WTC11 (cell line): Measurements from ENCODE around the gene DNAAF1. TPM values are rescaled to one million over a fixed set of nuclear protein-coding genes. Genes with fewer than 3 reads are reported as not detected.
A peak's percentile ranks its signal among the peaks of the same experiment; 100 is the strongest.

Experiments
- ATAC-seq: fragments of 200-7000 bp; cut with Tn5 transposase; 2 replicates; pipeline ENCODE4 v1.10.0; 2021; ENCODE audit warnings: mild to moderate bottlenecking, moderate library complexity
- CTCF ChIA-PET: fragments of 300-600 bp; sonication (Branson Sonifier 250); formaldehyde crosslinking; loops from one replicate; lab custom pipeline; 2021; ENCODE audit warnings: antibody characterized with exemption; lab: Charles Lee
- POLR2A ChIA-PET: fragments of 350-600 bp; sonication (Branson Sonifier 250); formaldehyde crosslinking; loops from one replicate; lab custom pipeline; 2021; ENCODE audit warnings: antibody characterized with exemption; lab: Charles Lee
- DNase-seq: peaks from one replicate; pipeline ENCODE4 v3.0.0; 2021; ENCODE audit warnings: low spot score
- H3K27ac Mint-ChIP-seq: 2 replicates; pipeline ENCODE4 v1.8.0; 2021; ENCODE audit warnings: mixed read lengths
- H3K27me3 Mint-ChIP-seq: 2 replicates; pipeline ENCODE4 v1.8.0; 2021; ENCODE audit warnings: low read depth, mild to moderate bottlenecking, moderate library complexity, mixed read lengths
- H3K36me3 Mint-ChIP-seq: 2 replicates; pipeline ENCODE4 v1.8.0; 2021; ENCODE audit warnings: mixed read lengths
- H3K4me1 Mint-ChIP-seq: 2 replicates; pipeline ENCODE4 v1.8.0; 2022; ENCODE audit warnings: mixed read lengths
- H3K4me3 Mint-ChIP-seq: 2 replicates; pipeline ENCODE4 v1.8.0; 2021; ENCODE audit warnings: mild to moderate bottlenecking, moderate library complexity, mixed read lengths
- H3K9me3 Mint-ChIP-seq: 2 replicates; pipeline ENCODE4 v1.8.0; 2021; ENCODE audit warnings: mixed read lengths
- E2F1 ChIP-seq: sonication (generic); formaldehyde crosslinking; IDR thresholded peaks from 2 replicates; pipeline ENCODE4 v1.8.0; 2022; ENCODE audit warnings: mild to moderate bottlenecking, missing genetic modification reagents
- EMX1 ChIP-seq: fragments of 250-450 bp; sonication (Bioruptor Pico); IDR thresholded peaks from 2 replicates; pipeline ENCODE4 v1.8.0; 2021; ENCODE audit warnings: mild to moderate bottlenecking
- ERG ChIP-seq: fragments of 250-450 bp; sonication (Bioruptor Pico); IDR thresholded peaks from 2 replicates; pipeline ENCODE4 v1.8.0; 2021; ENCODE audit warnings: mild to moderate bottlenecking
- FOXJ3 ChIP-seq: sonication (generic); formaldehyde crosslinking; IDR thresholded peaks from 2 replicates; pipeline ENCODE4 v1.9.0; 2021; ENCODE audit warnings: missing genetic modification reagents, mild to moderate bottlenecking, borderline replicate concordance
- FOXP1 ChIP-seq: sonication (generic); formaldehyde crosslinking; IDR thresholded peaks from 2 replicates; pipeline ENCODE4 v1.8.0; 2022; ENCODE audit warnings: missing genetic modification reagents, mild to moderate bottlenecking, moderate library complexity, borderline replicate concordance
- GABPB1 ChIP-seq: sonication (generic); formaldehyde crosslinking; IDR thresholded peaks from 2 replicates; pipeline ENCODE4 v1.8.1; 2023; ENCODE audit warnings: mild to moderate bottlenecking, missing genetic modification reagents
- GTF2I ChIP-seq: fragments of 250-450 bp; sonication (Bioruptor Pico); conservative IDR thresholded peaks from 2 replicates; pipeline ENCODE4 v1.4.0; 2021; ENCODE audit warnings: mild to moderate bottlenecking
- NFYB ChIP-seq: sonication (generic); formaldehyde crosslinking; conservative IDR thresholded peaks from 2 replicates; pipeline ENCODE4 v1.8.0; 2022; ENCODE audit warnings: low read depth, missing genetic modification reagents
- NR1H2 ChIP-seq: sonication (generic); formaldehyde crosslinking; IDR thresholded peaks from 2 replicates; pipeline ENCODE4 v1.9.0; 2021; ENCODE audit warnings: mild to moderate bottlenecking, moderate library complexity, missing genetic modification reagents
- NR3C1 ChIP-seq: sonication (generic); formaldehyde crosslinking; conservative IDR thresholded peaks from 2 replicates; pipeline ENCODE4 v1.8.1; 2023; ENCODE audit warnings: low read depth, mild to moderate bottlenecking, missing genetic modification reagents
- RELA ChIP-seq: sonication (generic); formaldehyde crosslinking; IDR thresholded peaks from 2 replicates; pipeline ENCODE4 v1.8.1; 2022; ENCODE audit warnings: missing genetic modification reagents, mild to moderate bottlenecking, borderline replicate concordance
- TEAD4 ChIP-seq: sonication (generic); formaldehyde crosslinking; IDR thresholded peaks from 2 replicates; pipeline ENCODE4 v1.8.0; 2022; ENCODE audit warnings: mild to moderate bottlenecking, missing genetic modification reagents
- ZNF219 ChIP-seq: sonication (generic); formaldehyde crosslinking; IDR thresholded peaks from 2 replicates; pipeline ENCODE4 v1.8.0; 2023; ENCODE audit warnings: missing genetic modification reagents, mild to moderate bottlenecking, borderline replicate concordance
- ZNF396 ChIP-seq: fragments of 250-450 bp; sonication (Bioruptor Pico); IDR thresholded peaks from 2 replicates; pipeline ENCODE4 v1.8.0; 2021; ENCODE audit warnings: mild to moderate bottlenecking, moderate library complexity, borderline replicate concordance
- total RNA-seq: library from RNA; stranded (reverse); gene quantifications from 3 replicates; pipeline ENCODE4 v1.2.3, GENCODE V29; 2021
- TF ChIP-seq, protein P1 (sequence below): fragments of 250-450 bp; sonication (Bioruptor Pico); conservative IDR thresholded peaks from 2 replicates; pipeline ENCODE4 v1.9.0; 2021; ENCODE audit warnings: mild to moderate bottlenecking
- TF ChIP-seq, protein P2 (sequence below): fragments of 250-450 bp; sonication (Bioruptor Pico); IDR thresholded peaks from 2 replicates; pipeline ENCODE4 v1.9.0; 2021; ENCODE audit warnings: mild to moderate bottlenecking

The DNAAF1 gene
- total RNA-seq, 1 experiment from 2014 or later: 0.20 TPM

GRCh38 chr16:84138500-84138823, 6.6 kb upstream of the DNAAF1 start:
- ChIA-PET POLR2A (no interaction called here), CTCF (interaction anchor here (0.5 to 2.0 kb wide), 4 partner anchors 22 to 224 kb away, joined by 3 to 10 read pairs (median 4); partner anchors contain the start of gene MBTPS1)
- H3K9me3 Mint-ChIP-seq: 0 out of 2 replicates have a peak, but pooled peaks cover 6% of the 10 kb centered on the region
- TF ChIP-seq EMX1 (CRISPR knock-in tag) (no peak), TEAD4 (CRISPR knock-in tag) (no peak), GABPB1 (CRISPR knock-in tag) (no peak), ERG (CRISPR knock-in tag) (no peak), FOXP1 (CRISPR knock-in tag) (no peak), ZNF219 (no peak), E2F1 (no peak), NR1H2 (CRISPR knock-in tag) (no peak), RELA (CRISPR knock-in tag) (no peak), NR3C1 (CRISPR knock-in tag) (no peak), ZNF396 (CRISPR knock-in tag) (no peak), NFYB (CRISPR knock-in tag) (no peak), FOXJ3 (no peak)
- TF ChIP-seq, protein P1, sequence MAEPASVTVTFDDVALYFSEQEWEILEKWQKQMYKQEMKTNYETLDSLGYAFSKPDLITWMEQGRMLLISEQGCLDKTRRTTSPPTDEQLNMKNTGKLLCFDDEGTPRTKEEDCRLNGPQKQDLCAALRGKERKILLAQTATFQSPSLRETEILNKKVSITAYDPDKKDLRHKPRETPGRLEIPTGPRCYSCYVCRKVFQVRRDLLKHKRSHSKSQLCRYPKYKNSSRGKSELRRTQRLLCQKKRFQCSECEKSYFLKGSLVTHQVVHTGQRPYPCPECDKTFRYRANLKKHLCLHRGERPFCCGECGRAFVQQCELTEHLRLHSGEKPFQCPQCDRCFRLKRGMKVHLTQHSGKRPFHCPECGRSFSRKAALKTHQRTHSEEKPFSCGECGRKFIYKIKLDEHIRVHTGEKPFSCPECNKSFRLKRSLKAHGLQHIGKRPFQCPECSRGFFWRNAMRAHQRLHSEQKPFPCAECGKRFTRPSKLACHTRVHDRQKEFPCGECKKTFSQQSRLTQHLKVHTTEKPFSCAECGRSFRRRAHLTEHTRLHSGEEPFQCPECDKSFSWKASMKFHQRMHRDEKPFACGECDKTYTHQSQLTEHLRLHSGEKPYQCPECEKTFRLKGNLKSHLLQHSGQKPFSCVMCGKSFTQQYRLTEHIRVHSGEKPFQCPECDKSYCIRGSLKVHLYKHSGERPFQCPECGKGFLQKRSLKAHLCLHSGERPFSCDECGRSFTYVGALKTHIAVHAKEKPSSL (CRISPR knock-in tag): no peak
- TF ChIP-seq, protein P2, sequence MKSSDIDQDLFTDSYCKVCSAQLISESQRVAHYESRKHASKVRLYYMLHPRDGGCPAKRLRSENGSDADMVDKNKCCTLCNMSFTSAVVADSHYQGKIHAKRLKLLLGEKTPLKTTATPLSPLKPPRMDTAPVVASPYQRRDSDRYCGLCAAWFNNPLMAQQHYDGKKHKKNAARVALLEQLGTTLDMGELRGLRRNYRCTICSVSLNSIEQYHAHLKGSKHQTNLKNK (CRISPR knock-in tag): no peak
- H3K4me1 Mint-ChIP-seq: peaks cover 54% of the 10 kb centered on the region
- H3K27ac Mint-ChIP-seq: peak overlapping the region; percentile 48; the same call in 1 of the 2 replicates
- H3K27me3 Mint-ChIP-seq: no peaks in the 10 kb centered on the region
- ATAC-seq (no peak), DNase-seq (no peak)
- H3K36me3 Mint-ChIP-seq: 0 out of 2 replicates have a peak, but pooled peaks cover 6% of the 10 kb centered on the region
- no peak overlapping the region for H3K4me3 Mint-ChIP-seq

GRCh38 chr16:84138824-84139627, 6.1 kb upstream of the DNAAF1 start:
- TF ChIP-seq GABPB1 (CRISPR knock-in tag) (peak; percentile 94), GTF2I (CRISPR knock-in tag) (no peak)
- DNase-seq (no peak), ATAC-seq (peak; percentile 46)
- Mint-ChIP-seq H3K9me3 (0 out of 2 replicates have a peak, but pooled peaks cover 6% of the 10 kb centered on the region), H3K36me3 (0 out of 2 replicates have a peak, but pooled peaks cover 6% of the 10 kb centered on the region), H3K4me3 (peak overlapping the region; percentile 32; the same call in 1 of the 2 replicates), H3K27me3 (no peaks in the 10 kb centered on the region), H3K4me1 (peaks cover 54% of the 10 kb centered on the region), H3K27ac (peak overlapping the region; percentile 75)
- CTCF ChIA-PET: interaction anchor here (0.5 to 2.0 kb wide), 4 partner anchors 11 to 223 kb away, joined by 3 to 10 read pairs (median 4); partner anchors contain the start of gene MBTPS1
- POLR2A ChIA-PET: no interaction called here
